CD4-positive, CD25-positive, alpha-beta regulatory T cell (primary cell): Measurements from ENCODE around the gene SLC7A1. TPM values are rescaled to one million over a fixed set of nuclear protein-coding genes. Genes with fewer than 3 reads are reported as not detected.
A peak's percentile ranks its signal among the peaks of the same experiment; 100 is the strongest.

ENCODE experiments used
- ATAC-seq, 2 donors: fragments of 150-1000 bp; cut with Tn5 transposase; one replicate each; pipeline ENCODE4 v1.10.0; 2021; ENCODE audit warnings: low read depth in 2 of 2, moderate number of reproducible peaks in 2 of 2, moderate library complexity in 1 of 2
- DNase-seq, 3 donors: peaks; one replicate each; pipeline versions ENCODE4 v3.0.0 to v3.0.0-alpha.2; 2012 to 2022; ENCODE audit warnings: mixed read lengths in 1 of 3
- H3K27ac ChIP-seq: one replicate; pipeline ENCODE4 v1.7.0; 2013; ENCODE audit warnings: mild to moderate bottlenecking, low read length; ENCODE audit not compliant: insufficient read depth, poor library complexity, severe bottlenecking
- H3K27me3 ChIP-seq: one replicate; pipeline ENCODE4 v1.7.0; 2013; ENCODE audit warnings: low read length; ENCODE audit not compliant: control insufficient read depth, insufficient read depth
- H3K36me3 ChIP-seq: one replicate; pipeline ENCODE4 v1.7.0; 2013; ENCODE audit warnings: mild to moderate bottlenecking, low read length, moderate library complexity; ENCODE audit not compliant: control insufficient read depth, insufficient read depth
- H3K4me1 ChIP-seq: 2 replicates; pipeline ENCODE4 v1.7.0; 2013; ENCODE audit warnings: mild to moderate bottlenecking, low read length; ENCODE audit not compliant: insufficient read depth, control insufficient read depth, poor library complexity, severe bottlenecking
- H3K4me3 ChIP-seq: one replicate; pipeline ENCODE4 v1.7.0; 2013; ENCODE audit warnings: low read depth, mild to moderate bottlenecking, low read length, moderate library complexity
- H3K9me3 ChIP-seq, 2 experiments: 1 replicate in 1 of 2; 2 replicates in 1 of 2; pipeline ENCODE4 v1.7.0; 2013; ENCODE audit warnings: low read length in 2 of 2, mild to moderate bottlenecking in 1 of 2, moderate library complexity in 1 of 2; ENCODE audit not compliant: control insufficient read depth in 2 of 2
- H3K27ac Mint-ChIP-seq, 3 donors: one replicate each; pipeline ENCODE4 v1.8.0; 2020 to 2022; ENCODE audit warnings: mild to moderate bottlenecking in 3 of 3, mixed read lengths in 3 of 3, moderate library complexity in 2 of 3
- H3K27me3 Mint-ChIP-seq: one replicate; pipeline ENCODE4 v1.8.0; 2022; ENCODE audit warnings: mild to moderate bottlenecking, mixed read lengths
- H3K36me3 Mint-ChIP-seq: one replicate; pipeline ENCODE4 v1.8.0; 2020; ENCODE audit warnings: mixed read lengths
- H3K4me1 Mint-ChIP-seq, 4 donors: one replicate each; pipeline ENCODE4 v1.8.0; 2020 to 2022; ENCODE audit warnings: mixed read lengths in 4 of 4, mild to moderate bottlenecking in 1 of 4
- H3K4me3 Mint-ChIP-seq, 4 donors: one replicate each; pipeline ENCODE4 v1.8.0; 2020 to 2022; ENCODE audit warnings: mild to moderate bottlenecking in 4 of 4, mixed read lengths in 4 of 4, moderate library complexity in 3 of 4
- H3K9me3 Mint-ChIP-seq, 7 donors: one replicate each; pipeline ENCODE4 v1.8.0; 2020 to 2022; ENCODE audit warnings: mixed read lengths in 7 of 7, mild to moderate bottlenecking in 3 of 7, moderate library complexity in 2 of 7
- polyA plus RNA-seq, 4 donors: library from polyadenylated mRNA; unstranded; fragments of 300-500 nt; fragmentation: Illumina TruSeq; gene quantifications; one replicate each; pipeline ENCODE4 v1.2.3, GENCODE V29; 2021
- total RNA-seq: library from RNA; stranded (reverse); gene quantifications from one replicate; pipeline ENCODE4 v1.2.3, GENCODE V29; 2022

SLC7A1 gene
- total and polyA plus RNA-seq, 5 donors from 2014 or later, result 3.6 to 29.9 (median 5.2) TPM

DNA sequence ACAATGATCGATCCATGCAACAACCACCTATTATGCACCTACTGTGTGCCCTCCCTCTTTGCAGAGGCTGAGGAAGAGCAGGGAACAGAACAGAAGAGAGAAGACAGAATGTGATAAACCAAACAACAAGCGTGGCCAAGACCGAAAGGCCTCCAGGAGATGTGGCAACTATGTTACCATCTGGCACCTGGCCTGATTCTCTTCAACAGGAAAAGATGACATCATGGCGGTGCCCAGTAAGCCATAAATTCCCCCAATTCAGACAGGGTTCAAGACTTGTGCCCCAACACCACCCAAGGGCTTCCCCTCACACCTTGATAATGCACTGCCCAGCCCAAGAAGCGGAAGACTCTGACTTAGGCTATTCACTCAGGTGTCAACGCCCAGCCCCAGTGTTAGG is 44.3 kb downstream of the SLC7A1 start:
- H3K27me3 Mint-ChIP-seq, result no peaks in the 10 kb centered on the region
- H3K4me3 ChIP-seq, result no peak overlapping the region
- peaks cover 39% of the 10 kb centered on the region for H3K36me3 ChIP-seq
- peaks cover 64% of the 10 kb centered on the region for H3K36me3 Mint-ChIP-seq
- ATAC-seq (no peak), DNase-seq (no peak)
- no peaks in the 10 kb centered on the region for H3K27me3 ChIP-seq
- H3K4me1 ChIP-seq, result no peaks in the 10 kb centered on the region
- H3K4me1 Mint-ChIP-seq, result peaks cover 9 to 25% (median 17%) of the 10 kb centered on the region in 4 donors
- no peaks in the 10 kb centered on the region for H3K9me3 Mint-ChIP-seq
- no peak overlapping the region for H3K27ac ChIP-seq
- H3K27ac Mint-ChIP-seq, result peak overlapping the region in 1 of 3 donors; percentile 24
- H3K4me3 Mint-ChIP-seq, result no peak overlapping the region
- H3K9me3 ChIP-seq, result no peaks in the 10 kb centered on the region

DNA sequence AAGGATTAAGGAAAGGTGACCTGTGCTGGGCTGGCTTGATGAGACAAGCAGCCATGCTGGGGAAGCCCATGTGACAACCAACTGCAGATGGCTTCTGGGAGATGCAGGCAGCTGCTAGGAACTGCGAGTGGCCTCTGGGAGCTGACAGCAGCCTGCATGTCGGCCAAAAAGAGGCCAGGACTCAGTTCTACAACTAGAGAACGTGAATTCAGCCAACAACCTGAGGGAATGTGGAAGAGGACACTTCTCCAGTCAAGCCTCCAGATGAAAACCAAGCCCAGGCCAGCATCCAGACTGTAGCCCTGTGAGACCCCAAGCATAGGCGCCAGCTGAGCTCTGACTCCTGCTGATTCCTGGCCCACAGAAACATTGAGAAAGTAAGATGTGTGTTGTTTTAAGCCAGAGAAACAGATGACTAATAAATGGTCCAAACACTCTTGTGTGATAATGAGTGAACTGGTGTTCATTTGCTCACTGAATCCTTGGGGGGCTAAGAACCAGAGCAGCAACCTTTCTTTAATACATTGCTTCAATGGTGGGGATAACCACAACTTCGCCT is 45.0 kb downstream of the SLC7A1 start:
- peaks cover 39% of the 10 kb centered on the region for H3K36me3 ChIP-seq
- Mint-ChIP-seq H3K36me3 (peaks cover 64% of the 10 kb centered on the region), H3K4me3 (no peak overlapping the region), H3K27ac (peak overlapping the region in 2 of 3 donors; percentile 15 to 24), H3K4me1 (peaks cover 9 to 28% (median 16%) of the 10 kb centered on the region in 4 donors), H3K27me3 (no peaks in the 10 kb centered on the region), H3K9me3 (no peaks in the 10 kb centered on the region)
- H3K9me3 ChIP-seq, result no peaks in the 10 kb centered on the region
- no peaks in the 10 kb centered on the region for H3K4me1 ChIP-seq
- ATAC-seq (no peak), DNase-seq (no peak)
- no peak overlapping the region for H3K4me3 ChIP-seq
- H3K27me3 ChIP-seq, result no peaks in the 10 kb centered on the region
- no peak overlapping the region for H3K27ac ChIP-seq

GRCh38 chr13:29548722-29549121 is 46.8 kb downstream of the SLC7A1 start:
- Mint-ChIP-seq H3K36me3 (peaks cover 61% of the 10 kb centered on the region), H3K4me3 (no peak overlapping the region), H3K4me1 (peaks cover 4 to 36% (median 18%) of the 10 kb centered on the region in 4 donors), H3K27ac (peak overlapping the region in 2 of 3 donors; percentile 56 to 82), H3K9me3 (no peaks in the 10 kb centered on the region), H3K27me3 (no peaks in the 10 kb centered on the region)
- no peak for ATAC-seq
- DNase-seq, result no peak
- no peak overlapping the region for H3K4me3 ChIP-seq
- H3K4me1 ChIP-seq, result no peaks in the 10 kb centered on the region
- no peaks in the 10 kb centered on the region for H3K9me3 ChIP-seq
- peaks cover 39% of the 10 kb centered on the region for H3K36me3 ChIP-seq
- H3K27ac ChIP-seq, result no peak overlapping the region
- H3K27me3 ChIP-seq, result no peaks in the 10 kb centered on the region

- no peak for DNase-seq
- H3K27me3 ChIP-seq, result no peaks in the 10 kb centered on the region
- Mint-ChIP-seq H3K27ac (peak overlapping the region; percentile 62 to 91 (median 69)), H3K27me3 (no peaks in the 10 kb centered on the region), H3K36me3 (peaks cover 46% of the 10 kb centered on the region), H3K9me3 (no peaks in the 10 kb centered on the region), H3K4me3 (no peak overlapping the region), H3K4me1 (peaks cover 4 to 46% (median 17%) of the 10 kb centered on the region in 4 donors)
- no peak for ATAC-seq
- peaks cover 31% of the 10 kb centered on the region for H3K36me3 ChIP-seq
- no peaks in the 10 kb centered on the region for H3K4me1 ChIP-seq
- no peak overlapping the region for H3K4me3 ChIP-seq
- no peaks in the 10 kb centered on the region for H3K9me3 ChIP-seq
- no peak overlapping the region for H3K27ac ChIP-seq
Measured at GRCh38 chr13:29547153-29547552, 48.3 kb downstream of the SLC7A1 start.

GRCh38 chr13:29546662-29547061 is 48.8 kb downstream of the SLC7A1 start:
- Histone ChIP-seq H3K4me1 (no peaks in the 10 kb centered on the region), H3K9me3 (no peaks in the 10 kb centered on the region), H3K4me3 (no peak overlapping the region), H3K36me3 (peaks cover 27% of the 10 kb centered on the region), H3K27ac (no peak overlapping the region), H3K27me3 (no peaks in the 10 kb centered on the region)
- H3K4me1 Mint-ChIP-seq, result peaks cover 4 to 47% (median 15%) of the 10 kb centered on the region in 4 donors
- H3K36me3 Mint-ChIP-seq, result peaks cover 41% of the 10 kb centered on the region
- ATAC-seq, result no peak
- peak overlapping the region in 2 of 3 donors; percentile 62 to 69 for H3K27ac Mint-ChIP-seq
- H3K9me3 Mint-ChIP-seq, result no peaks in the 10 kb centered on the region
- H3K4me3 Mint-ChIP-seq, result no peak overlapping the region
- no peaks in the 10 kb centered on the region for H3K27me3 Mint-ChIP-seq
- DNase-seq, result no peak

DNA sequence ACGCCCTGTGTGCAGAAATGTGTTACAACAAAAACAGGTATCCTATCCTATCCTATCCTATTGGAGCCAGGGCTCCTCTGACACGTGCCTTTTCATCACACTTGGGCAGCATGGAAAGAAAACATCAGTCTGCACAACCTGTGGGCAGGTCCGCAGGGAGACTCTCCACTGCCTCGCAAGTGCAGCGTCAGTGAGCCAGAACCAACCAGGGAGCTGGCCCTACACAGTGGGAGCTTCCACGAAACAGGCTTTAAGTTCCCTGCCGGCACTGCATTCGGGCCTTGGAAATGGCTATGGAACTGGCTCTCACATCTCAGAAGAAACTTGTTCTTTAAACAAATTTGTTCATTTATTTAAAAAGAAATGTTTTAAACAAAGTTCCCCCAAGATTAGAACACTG is 49.5 kb downstream of the SLC7A1 start:
- no peak overlapping the region for H3K4me3 Mint-ChIP-seq
- H3K9me3 ChIP-seq, result no peaks in the 10 kb centered on the region
- peaks cover 40% of the 10 kb centered on the region for H3K36me3 Mint-ChIP-seq
- H3K4me3 ChIP-seq, result no peak overlapping the region
- peak overlapping the region in 1 of 3 donors; percentile 69 for H3K27ac Mint-ChIP-seq
- no peaks in the 10 kb centered on the region for H3K9me3 Mint-ChIP-seq
- DNase-seq (no peak), ATAC-seq (no peak)
- H3K27me3 ChIP-seq, result no peaks in the 10 kb centered on the region
- no peaks in the 10 kb centered on the region for H3K27me3 Mint-ChIP-seq
- H3K4me1 Mint-ChIP-seq, result peaks cover 2 to 53% (median 18%) of the 10 kb centered on the region in 4 donors
- no peaks in the 10 kb centered on the region for H3K4me1 ChIP-seq
- no peak overlapping the region for H3K27ac ChIP-seq
- H3K36me3 ChIP-seq, result peaks cover 20% of the 10 kb centered on the region

DNA sequence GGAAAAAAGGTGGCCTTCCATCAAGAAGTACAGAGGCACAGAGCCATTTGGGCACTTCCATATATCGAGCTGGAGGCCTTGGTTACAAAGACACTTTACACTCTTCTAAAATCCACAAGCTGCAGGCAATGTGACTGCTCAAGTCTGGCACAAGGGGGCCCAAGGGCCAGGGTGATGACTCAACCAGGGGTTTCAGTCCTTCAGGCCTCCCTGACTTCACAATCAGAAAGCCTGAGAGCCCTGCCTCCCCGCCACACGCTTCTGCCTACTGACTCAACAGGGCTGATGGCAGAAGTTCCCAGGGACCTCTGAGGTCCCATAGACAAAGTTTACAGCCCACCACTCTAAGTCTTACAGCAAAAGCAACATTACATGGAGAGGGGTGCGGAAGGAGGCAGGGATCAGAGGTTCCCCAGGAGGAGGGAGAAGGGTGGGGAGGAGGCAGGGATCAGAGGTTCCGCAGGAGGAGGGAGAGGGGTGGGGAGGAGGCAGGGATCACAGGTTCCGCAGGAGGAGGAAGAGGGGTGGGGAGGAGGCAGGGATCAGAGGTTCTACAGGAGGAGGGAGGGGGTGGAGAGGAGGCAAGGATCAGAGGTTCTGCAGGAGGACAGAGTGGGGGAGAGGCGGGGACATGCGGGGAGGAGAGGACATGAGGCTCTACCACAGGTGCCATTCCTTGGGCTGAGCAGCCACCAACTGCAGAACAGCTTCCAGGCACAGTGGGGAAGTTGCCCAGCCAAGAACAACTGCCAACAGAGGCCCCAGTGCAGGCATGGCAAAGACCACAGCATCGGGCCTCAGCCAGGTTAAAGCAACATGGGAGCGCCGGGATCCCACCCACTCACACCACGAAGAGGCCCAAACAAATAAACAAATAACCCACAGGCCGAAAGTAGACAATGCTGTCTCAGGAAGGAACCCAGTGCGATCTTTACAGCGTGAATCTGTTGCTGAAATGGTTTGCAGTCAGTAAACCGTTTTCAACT is 52.0 kb downstream of the SLC7A1 start:
- ATAC-seq (peak; percentile 22 to 35), DNase-seq (peak in 1 of 3 donors; percentile 51)
- H3K27me3 ChIP-seq, result no peaks in the 10 kb centered on the region
- peak overlapping the region in 2 of 3 donors; percentile 72 to 82 for H3K27ac Mint-ChIP-seq
- H3K27me3 Mint-ChIP-seq, result no peaks in the 10 kb centered on the region
- peaks cover 30% of the 10 kb centered on the region for H3K36me3 Mint-ChIP-seq
- peaks cover 2% of the 10 kb centered on the region for H3K36me3 ChIP-seq
- peaks cover 0 to 58% (median 20%) of the 10 kb centered on the region in 4 donors for H3K4me1 Mint-ChIP-seq
- H3K4me3 Mint-ChIP-seq, result no peak overlapping the region
- H3K4me1 ChIP-seq, result peaks cover under 1% of the 10 kb centered on the region
- no peaks in the 10 kb centered on the region for H3K9me3 ChIP-seq
- H3K4me3 ChIP-seq, result no peak overlapping the region
- no peak overlapping the region for H3K27ac ChIP-seq
- no peaks in the 10 kb centered on the region for H3K9me3 Mint-ChIP-seq
